ENCODE measurements around the gene AHNAK. TPM values are rescaled to one million over a fixed set of nuclear protein-coding genes. Genes with fewer than 3 reads are reported as not detected.
A peak's percentile ranks its signal among the peaks of the same experiment; 100 is the strongest.

The AHNAK gene
- total and polyA plus RNA-seq, 2 of the 8 experiments (the other 6 are each of a cell fraction or from before 2014, with no cell fraction given) = 2.0 to 5.8 TPM

- TF ChIP-seq CHD1 (IDR thresholded peaks at IDR 0.05; ENCODE audit: low read depth, low read length) (no peak), BACH1 (IDR thresholded peaks at IDR 0.05; ENCODE audit: low read length) (no peak), YY1 (IDR thresholded peaks at IDR 0.05; ENCODE audit: low read depth, low read length) (no peak), TAF1 (IDR thresholded peaks at IDR 0.05; ENCODE audit: low read depth, low read length) (peak; percentile 31; the same call in 1 of the 2 replicates), CEBPB (IDR thresholded peaks at IDR 0.05; ENCODE audit: low read depth, low read length) (no peak), BCL11A (IDR thresholded peaks at IDR 0.05; ENCODE audit: low read depth in 2 of 2, low read length in 2 of 2) (no peak), POU5F1 (IDR thresholded peaks at IDR 0.05; ENCODE audit: low read depth, low read length) (no peak), KDM5A (IDR thresholded peaks at IDR 0.05; ENCODE audit: low read length) (no peak), RFX5 (IDR thresholded peaks at IDR 0.05; ENCODE audit: borderline replicate concordance, low read depth, low read length) (no peak), ASH2L (IDR thresholded peaks at IDR 0.05; ENCODE audit: low read length) (no peak), CTCF (IDR thresholded peaks at IDR 0.05; ENCODE audit: control extremely low read depth in 1 of 3, insufficient read depth in 1 of 3, low read depth in 1 of 3, low read length in 3 of 3) (no peak), KDM4A (IDR thresholded peaks at IDR 0.05; ENCODE audit: low read depth, low read length, severe bottlenecking) (peak; percentile 50), SUZ12 (IDR thresholded peaks at IDR 0.05; ENCODE audit: low read length) (no peak), MAFK (IDR thresholded peaks at IDR 0.05; ENCODE audit: low read depth, low read length) (no peak), FOSL1 (IDR thresholded peaks at IDR 0.05; ENCODE audit: insufficient read depth, low read depth, low read length) (no peak), TBP (IDR thresholded peaks at IDR 0.05; ENCODE audit: low read depth, low read length) (no peak), USF2 (IDR thresholded peaks at IDR 0.05; ENCODE audit: low read length) (no peak), SIX5 (IDR thresholded peaks at IDR 0.05; ENCODE audit: low read depth, low read length) (no peak), EGR1 (IDR thresholded peaks at IDR 0.05; ENCODE audit: borderline replicate concordance, low read depth, low read length) (no peak), ATF2 (IDR thresholded peaks at IDR 0.05; ENCODE audit: low read length) (no peak)
These were observed at the start of gene AHNAK (continued) for GRCh38 chr11:62546244-62546928.
